Right hindlimb (tissue), 1 donor: ENCODE data around the gene SFT2D3.

ENCODE experiments used
- DNase-seq: peaks from one replicate; pipeline ENCODE4 v3.0.0-alpha.2; 2018

The SFT2D3 gene

DNA sequence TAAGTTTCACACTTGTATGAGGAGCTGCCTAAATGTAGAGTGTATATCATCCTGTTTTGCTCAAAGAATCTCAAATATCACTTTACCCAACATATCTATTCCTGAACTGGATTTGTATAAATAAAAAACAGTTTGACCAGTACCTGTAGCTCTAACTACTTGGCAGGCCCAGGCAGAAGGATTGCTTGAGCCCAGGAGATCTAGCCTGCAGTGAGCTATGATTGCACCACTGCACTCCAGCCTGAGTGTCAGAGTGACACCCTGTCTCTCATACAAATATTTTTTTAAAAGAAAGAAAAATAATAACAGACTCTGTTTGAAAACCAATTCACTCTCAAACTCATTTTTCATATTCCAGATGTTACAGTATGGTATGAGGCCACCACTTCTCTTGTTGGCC lies 18.2 kb upstream of the SFT2D3 start:
- no peak for DNase-seq

DNA sequence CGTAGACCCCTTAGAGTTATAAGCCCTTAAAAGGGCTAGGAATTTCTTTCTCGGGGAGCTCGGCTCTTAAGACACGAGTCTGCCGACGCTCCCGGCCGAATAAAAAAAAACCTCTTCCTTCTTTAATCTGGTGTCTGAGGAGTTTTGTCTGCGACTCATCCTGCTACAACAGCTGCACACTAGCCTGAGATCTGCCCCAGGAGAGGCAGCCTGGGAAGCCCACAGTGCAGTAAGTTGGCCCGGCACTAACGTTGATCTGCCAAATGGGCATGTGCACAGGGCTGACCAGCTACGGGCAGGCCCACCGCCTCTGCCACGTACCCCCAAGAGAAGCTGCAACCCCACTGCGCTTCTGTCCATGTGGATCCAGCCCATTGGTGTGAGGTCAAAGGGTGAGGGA lies 17.5 kb upstream of the SFT2D3 start:
- no peak for DNase-seq

DNA sequence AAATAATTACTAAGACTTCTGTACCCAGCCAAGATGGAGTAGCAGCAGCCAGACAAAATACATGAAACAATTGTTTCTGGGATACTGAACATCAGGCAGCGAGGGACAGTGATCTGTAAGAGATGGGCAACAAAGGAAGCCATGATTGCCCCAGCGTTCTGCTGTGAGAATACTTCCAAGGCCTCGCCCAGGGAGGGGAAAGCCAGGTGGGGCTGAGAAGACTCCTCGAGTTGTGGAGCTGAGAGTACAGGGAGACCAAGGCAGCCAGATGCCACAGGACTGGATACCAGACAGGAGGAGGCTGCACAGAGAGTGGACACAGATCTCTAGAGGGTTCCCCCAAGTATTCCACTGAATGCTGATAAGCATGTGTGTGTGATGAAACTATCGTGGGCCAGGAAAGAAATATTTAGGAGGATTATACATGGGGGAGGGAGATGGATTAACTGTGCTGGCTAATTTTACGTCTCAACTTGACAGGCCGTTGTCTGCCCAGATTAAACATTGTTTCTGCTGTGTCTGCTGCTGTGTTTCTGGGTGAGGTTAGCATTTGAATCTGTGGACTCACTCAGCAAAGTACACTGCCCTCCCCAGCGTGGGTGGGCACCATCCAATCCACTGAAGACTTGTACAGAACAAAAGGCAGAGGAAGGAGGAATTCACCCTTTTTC lies 15.8 kb upstream of the SFT2D3 start:
- DNase-seq = no peak

DNA sequence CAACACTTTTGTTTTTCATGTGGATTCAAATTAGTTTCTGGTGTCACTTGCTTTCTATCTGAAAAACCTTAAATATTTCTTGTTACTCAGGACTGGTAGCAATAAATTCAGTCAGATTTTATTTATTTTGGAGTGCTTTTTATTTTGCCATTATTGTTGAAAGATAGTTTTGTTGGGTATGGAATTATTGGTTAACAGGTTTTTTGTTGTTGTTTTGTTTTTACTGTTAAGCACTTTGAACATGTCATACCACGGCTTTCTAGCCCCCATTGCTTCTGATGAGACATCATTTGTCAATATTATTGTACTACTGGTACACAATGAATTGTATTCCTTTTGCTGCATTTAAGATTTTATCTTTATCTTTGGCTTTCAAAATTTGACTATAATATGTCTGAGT lies 12.9 kb upstream of the SFT2D3 start:
- no peak for DNase-seq

DNA sequence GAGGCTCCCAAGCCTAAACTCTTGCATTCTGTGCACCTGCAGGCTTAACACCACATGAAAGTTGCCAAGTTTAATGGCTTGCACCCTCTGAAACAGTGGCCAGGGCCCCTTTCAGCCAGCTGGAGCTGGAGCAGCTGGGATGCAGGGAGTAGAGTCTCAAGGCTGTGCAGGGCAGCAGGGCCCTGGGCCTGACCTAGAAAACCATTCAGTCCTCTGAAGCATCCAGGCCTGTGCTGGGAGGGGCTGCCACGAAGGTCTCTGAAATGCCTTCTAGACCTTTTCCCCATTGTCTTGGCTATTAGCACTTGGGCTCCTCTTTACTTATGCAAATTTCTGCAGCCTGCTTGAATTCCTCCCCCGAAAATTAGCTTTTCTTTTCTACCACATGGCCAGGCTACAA lies 10.6 kb upstream of the SFT2D3 start:
- no peak for DNase-seq

DNA sequence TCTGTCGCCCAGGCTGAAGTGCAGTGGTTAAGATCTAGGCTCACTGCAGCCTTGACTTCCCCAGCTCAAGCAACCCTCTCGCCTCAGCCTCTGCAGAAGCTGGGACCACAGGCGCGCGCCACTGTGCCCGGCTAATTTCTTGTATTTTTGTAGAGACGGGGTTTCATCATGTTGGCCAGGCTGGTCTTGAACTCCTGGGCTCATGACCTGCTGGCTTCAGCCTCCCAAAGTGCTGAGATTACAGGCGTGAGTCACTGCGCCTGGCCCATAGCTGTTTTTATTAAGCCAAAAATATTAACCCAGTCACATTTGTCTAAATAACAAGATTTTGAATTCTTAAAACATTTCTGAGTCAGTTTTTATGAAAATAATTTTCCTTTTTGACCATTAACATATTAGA lies 6.3 kb upstream of the SFT2D3 start:
- no peak for DNase-seq

DNA sequence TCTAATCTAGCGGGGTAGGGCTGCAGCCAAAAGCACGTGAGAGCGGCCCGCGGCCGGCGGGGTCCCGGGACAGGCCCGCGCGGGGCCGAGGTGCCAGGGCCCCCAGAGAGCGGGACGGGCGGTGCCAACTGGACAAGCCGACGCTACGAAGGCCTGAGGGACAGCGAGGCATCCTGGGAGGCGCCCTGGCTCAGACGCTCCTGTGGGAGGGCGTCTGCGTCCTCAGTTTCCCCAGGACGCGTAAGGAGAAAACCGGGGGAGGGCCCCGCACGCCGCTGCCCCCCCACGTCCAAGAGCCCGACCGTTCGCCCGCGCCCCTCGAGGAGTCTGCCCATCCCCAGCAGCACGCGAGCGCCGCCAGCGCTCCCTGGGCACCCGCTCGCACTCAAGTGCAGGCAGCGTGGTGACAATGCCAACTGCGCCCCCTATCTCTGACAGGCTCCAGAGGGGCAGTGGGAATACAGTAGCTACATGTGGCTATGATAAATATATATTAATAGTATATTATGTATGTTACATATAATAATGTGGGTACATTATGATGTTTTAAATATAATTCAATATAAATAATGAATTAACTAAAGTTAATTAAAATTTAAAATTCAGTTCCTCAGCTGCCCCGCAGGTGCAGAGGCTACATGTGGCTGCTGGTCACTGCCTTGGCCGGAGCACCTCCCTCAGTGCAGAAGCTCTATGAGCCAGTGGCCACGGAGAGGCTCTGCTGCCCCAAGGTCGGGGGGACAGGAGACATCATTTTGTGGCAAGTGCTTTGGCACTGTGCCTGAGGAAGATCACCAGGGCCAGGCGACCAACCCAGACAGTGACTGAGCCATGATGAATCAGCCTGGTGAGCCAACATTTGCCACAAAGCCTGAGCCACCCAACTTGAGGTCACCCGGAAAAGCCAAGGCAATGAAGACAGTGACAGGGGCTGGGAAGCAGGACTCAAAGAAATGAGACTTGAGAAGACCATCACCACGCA lies 5.5 kb upstream of the SFT2D3 start:
- peak; percentile 56 for DNase-seq

DNA sequence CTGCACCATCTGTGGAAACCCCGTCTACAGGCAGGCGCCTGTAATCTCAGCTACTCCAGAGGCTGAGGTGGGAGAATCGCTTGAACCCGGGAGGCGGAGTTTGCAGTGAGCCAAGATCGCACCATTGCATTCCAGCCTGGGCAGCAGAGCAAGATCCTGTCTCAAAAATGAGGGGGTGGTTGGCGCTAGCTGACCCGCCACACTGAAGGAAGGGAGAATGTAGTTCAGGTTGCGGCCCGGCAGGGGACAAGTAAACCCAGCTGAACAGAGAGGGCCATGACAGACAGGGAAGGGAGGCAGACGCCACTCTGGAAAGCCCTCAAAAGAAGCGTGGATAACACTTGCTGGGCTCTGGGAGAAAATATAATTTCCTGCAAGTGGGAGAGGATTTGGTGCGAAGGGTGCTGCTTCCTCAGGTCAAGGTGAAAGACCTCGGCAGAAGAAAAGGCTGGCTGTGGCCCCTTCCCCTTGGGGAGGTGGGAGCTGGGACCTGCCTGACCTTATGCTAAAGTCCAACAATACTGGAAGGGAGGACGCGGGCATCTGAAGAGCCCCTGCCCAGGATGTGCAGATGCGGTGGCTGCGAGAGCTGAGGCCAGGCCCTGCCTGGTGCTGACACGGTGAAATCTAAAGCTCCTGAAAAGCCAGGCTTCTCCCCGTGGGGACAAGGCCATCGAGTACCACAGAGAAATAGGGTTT lies 3.7 kb upstream of the SFT2D3 start:
- no peak for DNase-seq

DNA sequence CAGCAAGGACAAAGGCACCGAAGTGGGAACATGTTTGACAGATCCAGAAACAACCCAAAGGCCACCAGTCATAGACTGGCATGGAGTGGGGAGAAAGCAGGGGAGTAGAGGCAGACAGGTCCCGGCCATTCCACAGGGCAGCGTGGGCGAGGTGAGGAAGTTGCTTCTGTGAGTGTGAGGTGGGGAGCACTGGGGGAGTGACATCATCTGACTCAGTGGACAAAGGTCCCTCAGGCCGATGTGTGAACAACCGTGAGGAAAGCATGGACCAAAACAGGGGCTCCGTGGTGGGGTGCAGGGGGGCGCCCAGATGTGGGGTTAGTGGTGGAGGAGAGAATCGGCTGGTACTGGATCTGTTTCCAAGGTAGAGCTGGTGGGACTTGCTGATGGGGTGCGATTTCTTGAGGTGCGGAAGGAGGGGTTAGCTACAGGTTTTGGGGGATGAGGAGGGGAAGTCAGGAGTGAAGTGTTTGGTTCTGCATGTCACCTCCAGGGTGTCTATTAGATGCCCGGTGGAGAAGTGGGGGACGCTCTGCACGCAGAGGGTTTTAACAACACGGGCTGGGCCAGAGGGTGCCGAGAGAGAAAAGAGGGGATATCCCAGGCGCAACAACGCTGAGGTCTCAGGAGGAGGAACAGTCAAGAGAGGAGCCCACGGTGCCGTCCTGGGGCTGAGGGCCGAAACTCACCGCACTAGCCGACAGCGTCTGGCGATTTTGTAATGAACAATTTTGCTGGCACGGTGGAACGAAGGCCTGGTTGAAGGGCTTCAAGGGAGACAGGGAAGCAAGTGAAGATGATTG lies 2.5 kb upstream of the SFT2D3 start:
- no peak for DNase-seq

DNA sequence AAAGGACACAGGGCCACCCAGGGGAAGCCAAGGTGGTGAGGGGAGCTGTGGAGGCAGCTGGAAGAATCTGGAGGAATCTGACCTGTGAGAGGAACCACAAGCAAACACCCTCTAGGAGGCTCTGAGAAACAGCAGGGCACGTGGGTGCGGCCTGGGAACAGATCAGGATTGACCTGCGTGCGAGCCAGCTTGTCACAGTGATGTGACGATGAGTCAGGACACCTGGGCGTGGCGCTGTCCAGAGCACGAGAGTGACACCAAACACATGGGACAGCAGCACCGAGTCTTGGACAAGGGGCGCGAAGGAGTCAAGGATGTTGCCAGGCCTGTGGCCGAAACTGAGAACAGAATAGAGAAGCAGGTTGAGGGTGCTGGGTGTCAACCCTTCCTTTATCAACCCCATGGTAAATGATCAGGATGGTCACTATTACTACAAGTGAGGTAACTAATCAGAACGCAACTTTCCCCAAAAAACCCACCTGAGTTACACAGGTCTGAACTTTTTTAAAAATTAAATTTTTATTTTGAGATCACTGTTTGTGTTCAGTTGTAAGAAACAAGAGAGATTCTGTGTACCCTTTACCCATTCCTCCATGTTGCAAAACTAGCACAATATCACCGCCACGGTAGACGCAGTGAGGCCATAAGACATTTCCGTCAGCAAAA lies 637 bp upstream of the SFT2D3 start:
- DNase-seq = no peak

DNA sequence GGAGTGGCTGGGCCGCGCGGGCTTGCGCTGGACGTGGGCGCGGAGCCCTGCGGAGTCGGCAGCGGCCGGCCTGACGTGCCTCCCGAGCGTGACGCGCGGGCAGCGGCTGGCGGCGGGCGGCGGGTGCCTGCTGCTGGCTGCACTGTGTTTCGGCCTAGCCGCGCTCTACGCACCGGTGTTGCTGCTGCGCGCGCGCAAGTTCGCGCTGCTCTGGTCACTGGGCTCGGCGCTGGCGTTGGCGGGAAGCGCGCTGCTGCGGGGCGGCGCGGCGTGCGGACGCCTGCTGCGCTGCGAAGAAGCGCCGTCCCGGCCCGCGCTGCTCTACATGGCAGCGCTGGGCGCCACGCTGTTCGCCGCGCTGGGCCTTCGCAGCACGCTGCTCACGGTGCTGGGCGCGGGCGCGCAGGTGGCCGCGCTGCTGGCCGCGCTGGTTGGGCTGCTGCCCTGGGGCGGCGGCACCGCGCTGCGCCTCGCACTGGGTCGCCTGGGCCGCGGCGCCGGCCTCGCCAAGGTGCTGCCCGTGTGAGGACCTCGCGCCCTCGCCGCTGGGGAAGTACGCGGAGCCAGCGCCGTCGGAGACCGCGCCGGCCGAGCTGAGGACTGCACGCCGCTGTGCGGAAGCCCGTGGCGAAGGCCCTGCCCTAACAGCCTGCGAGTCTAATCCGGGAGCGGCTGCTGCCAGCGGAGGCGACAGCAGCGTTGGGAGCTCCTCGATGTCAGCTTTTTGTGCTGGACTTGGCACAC lies 526 bp downstream of the SFT2D3 start:
- peak; percentile 85 for DNase-seq

DNA sequence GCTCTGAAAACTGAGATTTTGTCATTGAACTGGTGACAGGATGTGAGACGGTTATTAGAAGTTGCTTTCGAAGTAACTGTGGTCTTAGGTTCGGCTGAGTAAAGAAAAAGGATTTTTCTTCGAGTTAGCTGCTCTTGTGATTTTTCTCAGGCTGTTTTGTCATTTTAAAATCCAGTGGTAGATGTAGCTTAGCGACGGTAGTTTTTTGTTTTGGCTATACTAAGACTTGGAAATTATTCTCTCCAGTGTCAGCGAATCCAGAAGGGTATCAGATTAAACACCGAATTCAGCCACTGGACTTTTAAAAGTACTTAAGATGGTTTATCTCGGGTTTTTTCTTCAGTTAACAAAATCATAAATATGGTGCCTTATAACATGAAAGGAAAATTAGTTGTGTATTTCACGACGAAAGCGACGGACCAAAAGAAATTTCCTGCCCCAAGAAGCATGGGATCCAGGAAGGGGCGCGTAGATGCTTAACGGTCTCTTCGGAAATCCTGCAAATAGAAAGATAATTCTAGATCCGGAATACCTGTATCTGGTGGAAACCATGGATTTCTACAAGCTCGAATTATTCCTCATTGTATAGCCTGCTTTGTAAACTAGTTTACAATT lies 1.2 kb downstream of the SFT2D3 start:
- DNase-seq = no peak

DNA sequence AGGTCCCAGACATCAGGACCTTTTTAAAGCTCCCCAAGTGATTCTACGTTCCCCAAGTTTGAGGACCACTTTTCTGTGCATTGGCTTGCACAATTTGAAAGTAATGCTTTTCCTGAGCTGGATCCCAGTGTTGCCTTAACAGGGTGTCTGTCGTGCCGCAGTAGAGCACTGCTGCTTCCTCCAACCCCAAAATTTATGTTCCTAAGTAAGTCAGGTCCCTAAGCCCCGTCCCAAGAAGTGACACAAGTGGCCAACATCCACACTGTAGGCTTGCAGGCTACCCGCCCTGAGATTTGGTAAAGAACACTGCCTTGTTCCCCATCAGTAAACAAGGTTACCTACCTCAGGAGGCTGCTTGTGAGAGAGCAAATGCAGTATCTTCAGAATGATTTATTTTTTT lies 2.0 kb downstream of the SFT2D3 start:
- no peak for DNase-seq

DNA sequence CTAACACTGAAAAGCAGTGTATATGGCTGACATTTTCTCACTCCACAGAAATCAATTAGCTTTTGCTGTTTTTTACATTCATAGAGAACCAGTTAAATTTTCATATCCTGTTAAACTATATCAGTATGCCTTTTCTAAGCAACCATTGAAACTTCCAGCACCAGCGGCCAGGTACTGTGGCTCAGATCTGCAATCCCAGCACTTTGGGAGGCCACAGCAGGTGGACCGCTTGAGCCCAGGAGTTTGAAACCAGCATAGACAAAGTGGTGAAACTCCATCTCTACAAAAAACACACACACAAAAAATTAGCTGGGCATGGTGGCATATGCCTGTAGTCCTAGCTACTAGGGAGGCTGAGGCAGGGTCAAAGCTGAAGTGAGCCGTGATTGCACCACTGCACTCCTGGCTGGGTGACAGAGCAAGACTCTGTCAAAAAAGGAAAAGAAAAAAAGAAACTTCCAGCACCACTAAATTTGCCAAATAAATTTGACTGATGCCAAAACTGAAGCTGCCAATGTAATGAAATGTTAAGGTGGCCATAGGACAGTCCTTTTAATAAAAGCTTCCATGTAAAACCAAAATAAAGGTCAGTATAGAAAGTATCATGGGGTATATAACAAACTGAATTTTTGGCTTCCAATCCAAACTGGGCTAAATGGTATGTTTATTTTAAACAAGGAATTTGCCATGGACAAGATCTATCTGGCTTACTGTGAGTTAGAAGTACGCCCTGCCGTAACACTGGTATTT lies 3.5 kb downstream of the SFT2D3 start:
- DNase-seq = no peak

DNA sequence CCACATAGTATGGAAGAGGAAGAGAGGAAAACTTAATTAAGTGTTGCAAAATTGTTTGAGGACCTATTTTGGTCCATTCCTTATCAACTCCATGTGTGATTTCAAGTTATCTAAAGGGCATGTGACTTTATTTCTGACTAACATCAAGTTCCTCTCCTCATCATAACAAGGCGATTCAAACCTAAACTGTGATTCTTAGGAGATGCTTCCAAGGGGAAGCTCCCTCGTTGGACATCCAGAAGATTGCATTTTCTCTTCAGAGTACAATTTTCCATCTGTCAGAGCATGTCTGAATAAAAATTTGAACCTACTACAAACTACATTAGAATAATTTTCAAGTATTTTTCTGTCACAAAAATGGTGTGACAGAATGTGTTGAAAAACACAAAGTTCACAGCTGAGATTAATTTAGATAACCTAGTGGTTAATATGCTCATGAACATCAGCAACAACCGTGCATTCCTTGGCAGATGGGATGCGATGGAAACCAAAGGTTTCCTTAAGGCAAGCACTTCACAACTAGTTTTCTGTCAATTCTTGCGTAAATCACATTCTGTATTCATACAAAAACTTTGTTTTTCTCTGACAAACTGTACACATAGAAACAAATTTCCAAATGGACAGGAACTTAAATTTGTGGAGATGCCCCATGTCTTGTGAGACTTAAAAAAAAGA lies 4.2 kb downstream of the SFT2D3 start:
- no peak for DNase-seq

DNA sequence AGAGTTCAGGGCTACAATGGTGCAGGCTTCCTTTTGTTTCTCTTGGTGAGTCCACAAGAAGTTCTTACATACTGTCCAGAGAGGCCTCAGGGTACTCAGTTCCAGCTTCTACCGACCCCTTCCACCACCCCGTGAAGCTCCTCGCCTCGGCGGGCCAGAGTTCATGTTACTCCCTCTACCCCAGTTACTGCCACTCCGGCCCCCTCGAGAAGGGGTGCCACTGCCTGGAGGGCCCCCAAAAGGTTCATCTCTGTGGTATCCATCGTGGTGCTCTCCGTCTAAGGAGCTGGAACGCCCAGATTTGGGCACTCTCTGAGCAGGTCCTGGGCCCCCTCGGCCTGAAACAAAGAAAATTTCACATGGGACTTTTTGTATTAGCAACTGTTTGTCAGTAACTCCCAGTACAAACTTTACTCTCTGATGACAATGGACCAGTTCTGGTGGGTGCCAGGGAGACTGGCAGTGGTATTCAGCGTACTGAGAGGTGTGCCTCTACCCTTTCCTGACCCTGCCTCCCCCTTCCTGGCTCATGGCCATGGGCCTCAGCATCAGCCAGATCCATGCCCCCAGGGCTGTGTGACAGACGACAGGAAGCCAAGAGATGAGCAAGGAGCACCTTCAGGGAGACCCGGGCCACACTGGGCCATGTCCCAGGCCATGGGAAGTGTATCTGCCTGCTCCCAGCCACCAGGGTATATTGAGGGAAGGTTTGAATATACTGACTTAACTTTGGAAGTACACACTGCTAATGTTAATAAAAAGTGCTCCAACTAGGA lies 5.1 kb downstream of the SFT2D3 start:
- DNase-seq = no peak

DNA sequence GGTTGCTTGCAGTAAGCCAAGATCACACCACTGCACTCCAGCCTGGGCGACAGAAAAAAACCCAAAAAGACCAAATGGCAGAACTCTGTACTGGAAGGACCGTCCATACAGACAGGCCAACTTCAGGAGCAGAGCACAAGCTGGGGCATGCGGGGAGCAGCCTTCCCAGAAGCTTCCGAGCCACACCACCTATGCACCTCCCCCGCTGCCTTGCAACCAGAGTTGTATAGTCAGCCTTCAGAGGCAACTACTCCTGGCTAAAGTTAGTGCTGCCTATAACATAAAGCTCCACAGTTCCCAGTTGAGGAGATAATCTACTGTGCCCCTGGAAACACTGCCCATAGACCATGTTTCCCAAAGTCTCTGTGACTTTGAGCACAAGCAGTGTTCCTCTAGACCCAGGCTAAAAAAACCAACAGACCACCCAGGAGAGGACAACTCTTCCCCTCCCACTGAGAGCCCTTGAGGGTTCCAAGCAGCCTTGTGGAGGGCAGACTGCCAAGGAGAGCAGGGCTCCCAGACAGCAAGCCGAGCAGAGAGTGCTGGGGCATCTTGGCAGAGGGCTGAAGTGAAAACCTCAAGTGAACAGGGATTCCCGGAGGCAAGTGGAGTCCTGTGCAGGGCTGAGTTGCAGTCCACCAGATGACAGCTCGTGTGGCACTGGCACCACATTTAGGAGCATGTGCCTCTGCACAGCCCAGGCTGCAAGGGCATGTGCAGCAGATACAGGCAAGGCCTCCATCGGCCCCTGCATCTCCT lies 6.8 kb downstream of the SFT2D3 start:
- no peak for DNase-seq

DNA sequence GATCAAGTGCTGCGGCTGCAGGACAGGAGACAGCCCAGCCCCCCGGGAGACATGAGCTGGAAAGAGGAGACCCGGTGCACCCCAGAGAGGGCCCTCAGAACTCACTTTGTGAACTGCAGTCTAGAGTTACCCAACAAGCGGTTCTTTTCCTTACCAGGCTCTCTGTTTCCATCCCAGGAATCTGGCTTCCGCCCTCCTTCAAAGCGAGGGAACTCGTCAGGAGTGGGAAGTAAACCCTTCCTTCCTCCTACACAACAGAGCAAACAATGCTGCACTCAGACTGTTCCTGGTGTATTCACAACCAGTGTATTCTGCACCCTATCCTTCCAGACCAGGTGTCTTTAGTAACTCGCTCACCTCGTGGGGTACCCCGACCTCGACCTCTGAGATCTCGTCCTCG lies 8.0 kb downstream of the SFT2D3 start:
- no peak for DNase-seq
